T-cell (primary cell): ENCODE data around the gene SLC14A1. TPM values are rescaled to one million over a fixed set of nuclear protein-coding genes. Genes with fewer than 3 reads are reported as not detected.

Source experiments
- ATAC-seq, 4 experiments: fragments of 200-7000 bp in 3 of 4; fragments of 150-1000 bp in 1 of 4; cut with Tn5 transposase; replicated peaks in 1 of 4; 1 replicate in 3 of 4; 2 replicates in 1 of 4; pipeline ENCODE4 v1.10.0; 2021; ENCODE audit warnings: moderate library complexity in 3 of 4, mild to moderate bottlenecking in 2 of 4, moderate number of reproducible peaks in 1 of 4
- CTCF ChIA-PET, 2 donors: fragments of 300-600 bp; sonication (Branson Sonifier 250); formaldehyde crosslinking; loops; one replicate each; lab custom pipeline; 2022; ENCODE audit warnings: antibody characterized with exemption in 2 of 2; lab: Charles Lee
- POLR2A ChIA-PET, 2 donors: fragments of 300-600 bp; sonication (Branson Sonifier 250); formaldehyde crosslinking; loops; one replicate each; lab custom pipeline; 2022; ENCODE audit warnings: antibody characterized with exemption in 2 of 2; lab: Charles Lee
- DNase-seq, 35 experiments: peaks; one replicate each; pipeline versions ENCODE4 v3.0.0 to v3.0.0-alpha.2; 2013 to 2023
- H3K27ac ChIP-seq: one replicate; pipeline ENCODE4 v1.5.1; 2013; ENCODE audit warnings: low read length
- H3K27me3 ChIP-seq, 2 experiments: replicated peaks in 1 of 2; 1 replicate in 1 of 2; 2 replicates in 1 of 2; pipeline versions ENCODE4 v1.6.1 to v1.7.0; 2013; ENCODE audit warnings: low read length in 1 of 2, mixed read lengths in 1 of 2; ENCODE audit not compliant: control insufficient read depth in 2 of 2, insufficient read depth in 2 of 2; ENCODE audit errors: extremely low read depth in 1 of 2
- H3K36me3 ChIP-seq, 2 donors: 1 replicate in 1 of 2; 2 replicates in 1 of 2; pipeline versions ENCODE4 v1.6.1 to v1.7.0; 2013; ENCODE audit warnings: low read length in 1 of 2; ENCODE audit not compliant: control insufficient read depth in 2 of 2, insufficient read depth in 1 of 2; ENCODE audit errors: extremely low read depth in 1 of 2
- H3K4me1 ChIP-seq, 2 experiments: 1 replicate in 1 of 2; 2 replicates in 1 of 2; pipeline versions ENCODE4 v1.6.1 to v1.7.0; 2013; ENCODE audit warnings: low read length in 2 of 2, mixed read lengths in 1 of 2; ENCODE audit not compliant: insufficient read depth in 2 of 2, control insufficient read depth in 1 of 2; ENCODE audit errors: extremely low read depth in 1 of 2
- H3K4me3 ChIP-seq, 2 donors: 1 replicate in 1 of 2; 2 replicates in 1 of 2; pipeline versions ENCODE4 v1.5.1 to v1.7.0; 2013; ENCODE audit warnings: mild to moderate bottlenecking in 2 of 2, low read length in 1 of 2, moderate library complexity in 1 of 2; ENCODE audit not compliant: control insufficient read depth in 1 of 2; ENCODE audit errors: extremely low read depth in 1 of 2
- H3K9me3 ChIP-seq: 2 replicates; pipeline ENCODE4 v1.7.0; 2013
- H3K27ac Mint-ChIP-seq, 2 donors: one replicate each; pipeline ENCODE4 v1.8.0; 2020 to 2021; ENCODE audit warnings: mild to moderate bottlenecking in 2 of 2, mixed read lengths in 2 of 2
- H3K27me3 Mint-ChIP-seq, 2 donors: one replicate each; pipeline ENCODE4 v1.8.0; 2021 to 2022; ENCODE audit warnings: mixed read lengths in 2 of 2
- H3K36me3 Mint-ChIP-seq: one replicate; pipeline ENCODE4 v1.8.0; 2021; ENCODE audit warnings: mixed read lengths
- H3K4me1 Mint-ChIP-seq, 3 donors: one replicate each; pipeline ENCODE4 v1.8.0; 2020 to 2022; ENCODE audit warnings: mixed read lengths in 3 of 3, mild to moderate bottlenecking in 1 of 3
- H3K4me3 Mint-ChIP-seq, 3 donors: one replicate each; pipeline ENCODE4 v1.8.0; 2020 to 2022; ENCODE audit warnings: mild to moderate bottlenecking in 3 of 3, mixed read lengths in 3 of 3, moderate library complexity in 3 of 3
- H3K9me3 Mint-ChIP-seq, 3 donors: one replicate each; pipeline ENCODE4 v1.8.0; 2020 to 2022; ENCODE audit warnings: mixed read lengths in 3 of 3
- WGBS: methylation state at CpG from one replicate; pipeline ENCODE4 v1.1.5; 2013; ENCODE audit warnings: missing lambda C conversion rate; ENCODE audit not compliant: insufficient coverage; 5-methylcytosine and 5-hydroxymethylcytosine counted together
- total RNA-seq, 35 experiments: library from RNA in 6 of 35; stranded (reverse) in 6 of 35; fragments of 120-200 nt in 1 of 35; gene quantifications; one replicate each; pipeline versions ENCODE4 v1.2.1 to v1.2.4 and lab custom pipeline; 2013 to 2026

Gene SLC14A1
- total RNA-seq, 5 donors from 2014 or later (not counting 1 experiment from before 2014, with no cell fraction given): 1.8 to 30.8 (median 2.7) TPM

DNA sequence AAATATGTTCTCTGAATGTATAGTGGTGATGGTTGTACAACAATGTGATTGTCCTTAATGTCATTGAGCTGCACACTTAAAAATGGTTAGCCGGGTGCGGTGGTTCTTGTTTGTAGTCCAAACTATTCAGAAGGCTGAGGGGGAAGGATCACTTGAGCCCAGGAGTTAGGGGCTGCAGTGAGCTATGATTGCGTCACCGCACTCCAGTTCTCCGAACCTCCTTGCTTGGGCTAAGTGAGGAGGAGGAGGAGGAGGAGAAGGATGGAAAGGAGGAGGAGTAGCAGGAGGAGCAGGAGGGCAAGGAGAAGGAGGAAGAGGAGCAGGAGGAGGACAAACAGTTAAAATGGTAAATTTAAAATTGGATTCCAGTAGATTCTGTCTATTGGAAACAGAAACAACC lies 10.5 kb downstream of the SLC14A1 start:
- Mint-ChIP-seq H3K27me3 (no peaks in the 10 kb centered on the region), H3K27ac (no peak overlapping the region), H3K4me1 (no peaks in the 10 kb centered on the region), H3K36me3 (no peaks in the 10 kb centered on the region), H3K9me3 (no peaks in the 10 kb centered on the region), H3K4me3 (no peak overlapping the region)
- Histone ChIP-seq H3K4me1 (no peaks in the 10 kb centered on the region), H3K27ac (no peak overlapping the region), H3K9me3 (no peaks in the 10 kb centered on the region), H3K27me3 (no peaks in the 10 kb centered on the region), H3K36me3 (no peaks in the 10 kb centered on the region), H3K4me3 (no peak overlapping the region)
- CTCF ChIA-PET: no interaction called here
- DNase-seq (no peak), ATAC-seq (no peak)
- whole genome bisulfite sequencing: 98% methylated on average over 5 of the region's 5 CpGs
- POLR2A ChIA-PET: no interaction called here

DNA sequence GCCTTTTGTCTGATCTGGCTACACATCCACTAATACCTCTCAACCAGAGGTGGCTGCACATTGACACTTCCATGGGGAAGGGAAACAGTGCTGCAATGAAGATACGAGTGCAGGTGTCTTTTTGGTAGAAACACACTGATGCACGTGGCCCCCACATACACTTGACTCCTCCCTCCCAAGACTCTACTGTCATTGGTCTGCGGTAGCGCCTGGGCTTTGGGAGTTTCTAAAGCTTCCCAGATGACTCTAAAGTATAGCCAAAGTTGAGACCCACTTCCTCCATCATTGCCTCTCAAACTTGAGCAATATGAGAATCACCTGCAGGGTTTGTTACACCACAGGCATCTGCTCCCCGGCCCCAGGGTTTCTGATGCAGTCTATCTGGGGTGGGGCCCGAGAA lies 11.0 kb downstream of the SLC14A1 start:
- Mint-ChIP-seq H3K27ac (no peak overlapping the region), H3K4me1 (no peaks in the 10 kb centered on the region), H3K27me3 (no peaks in the 10 kb centered on the region), H3K9me3 (no peaks in the 10 kb centered on the region), H3K36me3 (peaks cover 1% of the 10 kb centered on the region), H3K4me3 (no peak overlapping the region)
- Histone ChIP-seq H3K27me3 (no peaks in the 10 kb centered on the region), H3K27ac (no peak overlapping the region), H3K9me3 (no peaks in the 10 kb centered on the region), H3K4me3 (no peak overlapping the region), H3K36me3 (peaks cover 0 to 3% of the 10 kb centered on the region in 2 donors), H3K4me1 (no peaks in the 10 kb centered on the region)
- CTCF ChIA-PET: interaction anchor here in 1 of 2 donors (0.6 kb wide), 1 partner anchor 16 kb away, joined by 5 read pairs; no protein-coding TSS in a partner anchor
- DNase-seq (no peak), ATAC-seq (no peak)
- POLR2A ChIA-PET: no interaction called here
- 96% methylated on average over 3 of the region's 6 CpGs for WGBS

DNA sequence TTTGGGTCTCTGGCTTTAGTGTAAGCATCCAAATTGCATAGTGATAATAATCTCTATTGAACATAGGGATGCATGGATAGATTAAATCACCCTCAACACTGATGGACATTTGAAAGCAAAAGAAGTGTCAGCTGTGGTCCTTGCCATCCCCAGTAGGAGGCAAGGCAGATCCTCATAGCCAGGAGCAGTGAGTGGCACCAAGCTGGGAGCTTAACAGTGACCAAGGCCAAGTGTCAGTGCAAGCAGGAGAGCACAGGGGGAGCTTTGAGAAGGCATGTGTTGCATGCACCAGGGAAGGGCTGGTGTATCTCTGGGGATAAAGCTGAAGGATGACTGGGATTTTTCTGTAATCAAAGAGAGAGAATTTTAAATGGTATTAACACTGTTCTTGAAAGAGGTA lies 14.7 kb downstream of the SLC14A1 start:
- POLR2A ChIA-PET: no interaction called here
- no peak overlapping the region for H3K4me3 Mint-ChIP-seq
- H3K4me1 ChIP-seq: no peaks in the 10 kb centered on the region
- H3K27me3 Mint-ChIP-seq: no peaks in the 10 kb centered on the region
- CTCF ChIA-PET: no interaction called here
- ATAC-seq: no peak
- peaks cover 0 to 3% of the 10 kb centered on the region in 2 donors for H3K36me3 ChIP-seq
- H3K4me3 ChIP-seq: no peak overlapping the region
- peaks cover 3% of the 10 kb centered on the region for H3K36me3 Mint-ChIP-seq
- H3K4me1 Mint-ChIP-seq: no peaks in the 10 kb centered on the region
- no peaks in the 10 kb centered on the region for H3K27me3 ChIP-seq
- H3K9me3 Mint-ChIP-seq: no peaks in the 10 kb centered on the region
- H3K27ac Mint-ChIP-seq: no peak overlapping the region
- no peaks in the 10 kb centered on the region for H3K9me3 ChIP-seq
- no peak overlapping the region for H3K27ac ChIP-seq
- no peak for DNase-seq

DNA sequence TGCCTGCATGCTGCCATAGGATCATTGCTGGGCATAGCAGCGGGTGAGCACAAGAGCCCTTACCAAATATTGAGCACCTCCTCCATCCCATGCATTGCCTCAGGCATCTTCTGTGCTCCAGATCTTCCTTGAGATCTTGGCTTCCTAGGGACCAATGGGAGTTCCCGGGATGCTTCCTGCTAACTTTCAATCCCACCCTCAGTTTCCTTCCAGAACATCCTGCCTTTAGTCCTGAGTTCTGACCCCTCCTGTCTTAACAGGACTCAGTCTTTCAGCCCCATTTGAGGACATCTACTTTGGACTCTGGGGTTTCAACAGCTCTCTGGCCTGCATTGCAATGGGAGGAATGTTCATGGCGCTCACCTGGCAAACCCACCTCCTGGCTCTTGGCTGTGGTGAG lies 15.3 kb downstream of the SLC14A1 start:
- H3K27ac Mint-ChIP-seq: no peak overlapping the region
- no peak for ATAC-seq
- H3K36me3 ChIP-seq: peaks cover 0 to 3% of the 10 kb centered on the region in 2 donors
- no peaks in the 10 kb centered on the region for H3K27me3 ChIP-seq
- DNase-seq: no peak
- H3K9me3 Mint-ChIP-seq: no peaks in the 10 kb centered on the region
- H3K4me3 Mint-ChIP-seq: no peak overlapping the region
- ChIA-PET POLR2A (no interaction called here), CTCF (no interaction called here)
- peaks cover 3% of the 10 kb centered on the region for H3K36me3 Mint-ChIP-seq
- H3K4me3 ChIP-seq: no peak overlapping the region
- H3K4me1 ChIP-seq: no peaks in the 10 kb centered on the region
- H3K27me3 Mint-ChIP-seq: no peaks in the 10 kb centered on the region
- no peaks in the 10 kb centered on the region for H3K9me3 ChIP-seq
- H3K27ac ChIP-seq: no peak overlapping the region
- WGBS: 100% methylated on average over 1 of the region's 3 CpGs
- no peaks in the 10 kb centered on the region for H3K4me1 Mint-ChIP-seq

DNA sequence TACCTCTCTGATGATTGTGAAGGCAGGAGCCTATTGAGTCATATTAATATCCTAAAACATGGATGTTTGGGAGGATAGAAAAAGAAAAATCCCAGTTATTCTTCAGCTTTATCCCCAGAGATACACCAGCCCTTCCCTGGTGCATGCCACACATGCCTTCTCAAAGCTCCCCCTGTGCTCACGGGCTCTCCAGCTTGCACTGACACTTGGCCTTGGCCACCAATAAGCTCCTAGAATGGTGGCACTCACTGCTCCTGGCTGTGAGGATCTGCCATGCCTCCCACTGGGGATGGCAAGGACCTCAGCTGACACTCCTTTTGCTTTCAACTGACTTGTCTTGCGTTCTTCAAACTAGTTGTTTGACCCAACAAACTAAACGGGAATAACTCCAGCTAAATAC lies 15.9 kb downstream of the SLC14A1 start:
- H3K4me1 Mint-ChIP-seq: no peaks in the 10 kb centered on the region
- H3K27me3 ChIP-seq: no peaks in the 10 kb centered on the region
- peaks cover 0 to 3% of the 10 kb centered on the region in 2 donors for H3K36me3 ChIP-seq
- CTCF ChIA-PET: no interaction called here
- no peak overlapping the region for H3K4me3 Mint-ChIP-seq
- H3K9me3 Mint-ChIP-seq: no peaks in the 10 kb centered on the region
- no peak overlapping the region for H3K27ac Mint-ChIP-seq
- H3K27me3 Mint-ChIP-seq: no peaks in the 10 kb centered on the region
- DNase-seq (no peak), ATAC-seq (no peak)
- 89% methylated on average over 3 of the region's 3 CpGs for WGBS
- H3K4me1 ChIP-seq: no peaks in the 10 kb centered on the region
- H3K27ac ChIP-seq: no peak overlapping the region
- H3K4me3 ChIP-seq: no peak overlapping the region
- peaks cover 3% of the 10 kb centered on the region for H3K36me3 Mint-ChIP-seq
- no peaks in the 10 kb centered on the region for H3K9me3 ChIP-seq
- POLR2A ChIA-PET: no interaction called here

DNA sequence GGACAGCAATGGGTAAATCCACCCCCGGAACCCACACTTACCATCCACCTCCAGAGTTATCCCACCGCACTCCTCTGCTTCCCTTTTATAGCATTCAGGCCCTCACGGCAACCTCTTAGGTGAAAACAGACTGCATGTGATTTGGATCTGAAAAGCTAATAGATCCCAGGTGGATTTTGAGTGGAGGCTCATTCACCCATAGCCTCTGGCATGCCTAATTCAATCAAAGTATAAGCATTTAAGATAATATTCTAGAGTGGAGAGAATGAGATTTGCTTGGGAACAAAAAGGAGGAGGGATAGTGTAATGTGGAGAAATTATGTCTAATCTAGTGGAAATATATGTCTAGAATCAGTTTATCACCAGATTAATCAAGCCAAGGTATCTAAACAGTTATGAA lies 17.1 kb downstream of the SLC14A1 start:
- Mint-ChIP-seq H3K4me1 (no peaks in the 10 kb centered on the region), H3K36me3 (peaks cover 3% of the 10 kb centered on the region)
- no peaks in the 10 kb centered on the region for H3K4me1 ChIP-seq

More for the DNA sequence above, 17.1 kb downstream of the SLC14A1 start:
- Histone ChIP-seq H3K27ac (no peak overlapping the region), H3K36me3 (peaks cover 0 to 3% of the 10 kb centered on the region in 2 donors), H3K27me3 (no peaks in the 10 kb centered on the region), H3K4me3 (no peak overlapping the region), H3K9me3 (no peaks in the 10 kb centered on the region)
- Mint-ChIP-seq H3K9me3 (no peaks in the 10 kb centered on the region), H3K27ac (no peak overlapping the region), H3K4me3 (no peak overlapping the region), H3K27me3 (no peaks in the 10 kb centered on the region)
- CTCF ChIA-PET: no interaction called here
- DNase-seq: no peak
- POLR2A ChIA-PET: interaction anchor here in 1 of 2 donors (0.7 kb wide), 1 partner anchor 14 kb away, joined by 3 read pairs; no protein-coding TSS in a partner anchor
- WGBS: no CpG with 5 or more reads among the region's 3 CpGs
- ATAC-seq: no peak
